ENCODE results near the gene GID8.

The GID8 gene

DNA sequence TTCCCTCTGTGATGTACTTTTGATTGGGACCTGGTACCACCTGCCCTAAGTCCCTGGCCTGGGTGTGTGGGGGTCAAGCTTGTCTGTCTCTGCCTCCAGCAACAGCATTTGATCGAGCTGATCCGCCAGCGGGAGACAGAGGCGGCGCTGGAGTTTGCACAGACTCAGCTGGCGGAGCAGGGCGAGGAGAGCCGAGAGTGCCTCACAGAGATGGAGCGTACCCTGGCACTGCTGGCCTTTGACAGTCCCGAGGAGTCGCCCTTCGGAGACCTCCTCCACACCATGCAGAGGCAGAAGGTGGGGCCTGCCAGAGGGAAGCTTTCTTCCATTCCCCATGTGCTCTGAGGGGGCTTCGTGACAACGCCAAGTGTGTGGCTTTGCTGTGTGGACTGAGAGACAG is 5.4 kb downstream of the GID8 start:
- no peak for DNase-seq (ENCODE audit: low spot score)

- DNase-seq (ENCODE audit: low spot score): no peak
Observed at GRCh38 chr20:62944184-62944583, 6.2 kb downstream of the GID8 start.

DNA sequence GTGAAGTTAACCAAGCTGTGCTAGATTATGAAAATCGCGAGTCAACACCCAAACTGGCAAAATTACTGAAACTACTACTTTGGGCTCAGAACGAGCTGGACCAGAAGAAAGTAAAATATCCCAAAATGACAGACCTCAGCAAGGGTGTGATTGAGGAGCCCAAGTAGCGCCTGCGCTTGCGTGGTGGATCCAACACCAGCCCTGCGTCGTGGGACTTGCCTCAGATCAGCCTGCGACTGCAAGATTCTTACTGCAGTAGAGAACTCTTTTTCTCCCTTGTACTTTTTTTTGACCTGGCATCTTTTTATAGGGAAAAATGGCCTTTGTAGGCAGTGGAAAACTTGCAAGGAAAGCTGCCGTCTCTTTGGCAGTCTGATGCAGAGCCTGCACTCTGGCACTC is 6.8 kb downstream of the GID8 start:
- no peak for DNase-seq (ENCODE audit: low spot score)

DNA sequence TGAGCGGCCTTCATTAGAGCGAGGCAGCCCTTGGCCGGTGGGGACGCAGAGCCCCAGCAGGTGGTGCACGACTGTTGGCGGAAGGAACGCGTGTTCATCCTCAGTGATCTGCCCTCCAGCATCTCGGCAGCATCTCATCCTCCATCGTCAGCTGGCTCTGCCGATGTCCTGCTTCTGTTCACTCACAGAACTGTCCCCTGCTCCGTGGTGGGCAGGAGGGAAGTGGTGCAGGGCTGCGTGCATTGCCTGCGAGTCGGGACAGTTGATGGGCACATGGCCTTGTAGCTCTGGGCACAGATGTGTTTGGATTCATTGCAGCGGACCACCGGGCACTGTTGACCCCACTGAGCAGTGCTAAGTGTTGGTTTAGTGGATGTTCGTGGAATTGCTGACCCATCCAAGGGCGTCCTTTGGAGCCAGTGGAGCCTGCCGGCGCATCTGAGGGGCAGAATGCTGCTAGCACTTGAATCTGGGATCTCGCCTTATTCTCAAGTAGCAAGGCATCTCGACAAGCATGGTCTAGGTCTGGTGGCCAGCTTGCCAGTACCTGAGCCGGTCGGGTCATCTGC is 7.9 kb downstream of the GID8 start:
- DNase-seq (ENCODE audit: low spot score): no peak

GRCh38 chr20:62946918-62947317 is 9.0 kb downstream of the GID8 start:
- no peak for DNase-seq (ENCODE audit: low spot score)

DNA sequence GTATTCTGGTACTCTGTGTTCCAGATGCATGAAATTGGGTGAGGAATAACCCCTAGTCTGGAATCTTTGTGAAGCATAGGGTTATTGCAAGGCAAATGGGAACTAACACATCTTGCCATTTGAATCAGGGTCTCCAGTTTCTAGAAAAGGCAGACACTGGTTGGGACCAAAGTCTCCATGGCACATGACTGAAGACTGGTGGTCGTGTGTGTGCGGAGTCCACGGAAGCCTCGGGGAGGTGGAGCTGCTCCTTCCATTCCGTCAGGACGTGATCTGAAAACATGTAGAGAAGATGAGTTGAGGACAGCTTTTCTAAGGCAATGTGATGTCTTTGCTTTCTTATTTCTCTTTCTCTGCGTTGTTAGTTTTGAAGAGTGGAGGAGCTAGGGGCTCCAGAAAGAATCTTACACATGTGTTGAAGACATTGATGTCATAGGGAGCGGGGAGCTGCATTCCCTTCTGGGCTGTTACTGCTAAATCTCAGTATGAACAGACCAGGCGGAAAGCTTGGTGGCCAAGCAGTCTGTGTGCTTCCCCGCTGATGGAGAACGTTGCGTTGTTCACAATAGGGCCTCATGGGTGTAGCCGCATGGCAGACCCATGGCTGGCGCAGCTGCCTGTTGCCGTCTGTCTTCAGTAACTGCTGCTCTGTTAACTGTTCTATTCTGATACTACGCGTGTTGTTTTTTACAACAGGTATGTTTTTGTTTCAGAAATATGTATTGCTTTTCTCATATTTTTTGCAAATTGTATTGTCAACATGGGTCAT is 9.8 kb downstream of the GID8 start:
- no peak for DNase-seq (ENCODE audit: low spot score)

DNA sequence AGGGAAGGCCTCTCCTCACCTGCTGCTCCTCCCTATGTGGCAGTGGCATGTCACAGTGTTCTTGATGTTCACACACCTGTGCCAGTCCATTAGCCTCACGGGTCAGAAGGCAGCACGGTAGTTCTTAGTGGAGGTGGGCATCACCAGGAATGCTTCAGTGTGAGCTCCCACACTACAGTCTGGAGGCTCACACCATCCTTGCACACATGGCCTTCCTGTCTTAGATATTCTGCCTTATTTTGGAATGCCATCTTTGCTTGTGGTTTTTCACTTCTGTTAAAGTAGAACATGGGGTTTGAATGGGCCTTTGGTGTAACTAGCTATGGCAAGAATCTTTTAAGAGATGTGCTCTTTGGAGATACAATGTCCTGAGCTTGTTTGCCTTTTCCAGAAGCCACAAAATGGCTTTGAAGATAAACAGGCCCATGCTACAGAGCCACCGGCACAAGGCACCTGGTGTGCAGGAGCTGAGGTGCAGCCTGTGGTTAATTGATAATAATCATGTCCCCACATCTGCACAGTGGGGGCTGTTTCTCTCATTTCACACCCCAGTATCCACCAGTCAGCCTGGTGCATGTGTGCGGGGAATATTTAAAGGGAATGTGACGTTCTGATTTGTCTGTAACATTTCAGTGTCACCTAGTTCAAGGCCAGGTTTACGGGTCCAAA is 11.3 kb downstream of the GID8 start:
- DNase-seq (ENCODE audit: low spot score): no peak

DNA sequence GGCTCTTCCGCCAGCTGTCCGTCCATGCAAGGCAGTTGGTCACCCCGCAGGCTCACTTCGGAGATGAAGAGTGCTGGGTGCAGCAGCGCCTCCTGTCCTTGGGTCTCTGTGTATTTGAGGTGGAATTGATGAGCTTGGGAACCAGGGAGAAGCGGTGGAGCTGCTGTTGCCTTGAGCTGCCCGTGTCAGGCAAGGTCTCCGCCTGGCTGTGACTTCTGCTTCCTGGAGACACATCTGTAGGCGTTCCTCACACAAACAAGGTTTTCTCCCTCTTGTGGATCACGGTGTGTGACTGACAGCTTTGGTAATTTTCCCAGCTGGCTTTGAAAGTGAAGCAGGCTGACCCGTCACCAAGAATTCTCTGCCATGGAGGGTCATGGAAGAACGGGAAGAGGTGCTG is 12.0 kb downstream of the GID8 start:
- no peak for DNase-seq (ENCODE audit: low spot score)

- DNase-seq (ENCODE audit: low spot score): no peak
Observed at GRCh38 chr20:62950741-62951140, 12.8 kb downstream of the GID8 start.

- DNase-seq (ENCODE audit: low spot score): no peak
Observed at GRCh38 chr20:62951143-62951895, 13.4 kb downstream of the GID8 start.

- no peak for DNase-seq (ENCODE audit: low spot score)
Observed at GRCh38 chr20:62951896-62952372, 14.0 kb downstream of the GID8 start.

- peak; percentile 51 for DNase-seq (ENCODE audit: low spot score)
Observed at GRCh38 chr20:62952373-62952967, 14.5 kb downstream of the GID8 start, which contains the start of gene SLC17A9. SLC17A9 (plus strand) TSS chr20:62952709; CDS start chr20:62952831, 122 bp downstream.

- DNase-seq (ENCODE audit: low spot score): no peak
Observed at GRCh38 chr20:62952968-62953838, 15.3 kb downstream of the GID8 start.

GRCh38 chr20:62953839-62954703 is 16.1 kb downstream of the GID8 start:
- DNase-seq (ENCODE audit: low spot score): peak; percentile 81

DNA sequence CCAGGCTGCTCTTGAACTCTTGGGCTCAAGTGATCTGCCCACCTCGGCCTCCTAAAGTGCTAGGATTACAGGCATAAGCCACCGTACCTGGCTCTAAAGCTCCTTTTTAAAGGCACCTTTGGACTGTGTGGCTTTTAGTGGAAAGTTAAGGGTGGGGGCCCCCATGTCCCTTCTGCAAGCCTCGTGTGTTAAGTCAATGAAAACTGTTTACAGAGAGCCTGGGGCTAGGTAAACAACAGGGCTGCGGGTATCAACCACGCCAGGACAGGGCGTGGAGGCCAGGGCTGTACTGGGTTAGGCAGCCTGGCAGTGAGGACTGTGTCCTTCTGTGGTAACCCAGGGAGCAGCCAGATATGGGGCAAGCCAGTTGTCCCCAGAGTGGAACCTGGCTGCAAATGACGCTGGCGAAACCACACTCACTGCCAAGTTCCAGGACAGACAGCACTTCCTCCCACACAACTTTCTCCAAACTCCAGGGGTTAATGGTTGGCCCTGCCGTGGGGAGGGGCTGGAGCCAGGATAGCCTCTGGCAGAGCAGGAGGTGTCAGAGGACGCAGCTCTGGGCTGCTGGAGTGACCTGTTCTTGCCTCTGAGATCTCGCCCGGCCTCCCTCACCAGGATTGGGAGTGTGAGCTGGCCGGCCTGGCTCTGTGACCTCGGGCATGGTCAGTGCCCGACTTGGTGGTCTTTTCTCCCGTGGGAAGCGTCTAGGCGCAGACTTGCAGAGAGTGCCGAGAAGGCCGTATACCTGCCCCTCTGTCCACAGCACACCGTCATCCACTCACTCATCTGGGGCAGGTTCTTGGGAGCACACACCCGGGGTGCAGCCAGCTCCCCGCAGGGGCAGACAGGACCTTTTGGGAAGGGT is 17.8 kb downstream of the GID8 start:
- DNase-seq (ENCODE audit: low spot score): no peak

GRCh38 chr20:62956387-62957135 is 18.6 kb downstream of the GID8 start:
- DNase-seq (ENCODE audit: low spot score): no peak

GRCh38 chr20:62957136-62958117 is 19.5 kb downstream of the GID8 start:
- DNase-seq (ENCODE audit: low spot score): no peak

Measured in Ammon's horn (tissue), 1 donor.